ENCODE measurements around the gene SHISAL2A.

DNA sequence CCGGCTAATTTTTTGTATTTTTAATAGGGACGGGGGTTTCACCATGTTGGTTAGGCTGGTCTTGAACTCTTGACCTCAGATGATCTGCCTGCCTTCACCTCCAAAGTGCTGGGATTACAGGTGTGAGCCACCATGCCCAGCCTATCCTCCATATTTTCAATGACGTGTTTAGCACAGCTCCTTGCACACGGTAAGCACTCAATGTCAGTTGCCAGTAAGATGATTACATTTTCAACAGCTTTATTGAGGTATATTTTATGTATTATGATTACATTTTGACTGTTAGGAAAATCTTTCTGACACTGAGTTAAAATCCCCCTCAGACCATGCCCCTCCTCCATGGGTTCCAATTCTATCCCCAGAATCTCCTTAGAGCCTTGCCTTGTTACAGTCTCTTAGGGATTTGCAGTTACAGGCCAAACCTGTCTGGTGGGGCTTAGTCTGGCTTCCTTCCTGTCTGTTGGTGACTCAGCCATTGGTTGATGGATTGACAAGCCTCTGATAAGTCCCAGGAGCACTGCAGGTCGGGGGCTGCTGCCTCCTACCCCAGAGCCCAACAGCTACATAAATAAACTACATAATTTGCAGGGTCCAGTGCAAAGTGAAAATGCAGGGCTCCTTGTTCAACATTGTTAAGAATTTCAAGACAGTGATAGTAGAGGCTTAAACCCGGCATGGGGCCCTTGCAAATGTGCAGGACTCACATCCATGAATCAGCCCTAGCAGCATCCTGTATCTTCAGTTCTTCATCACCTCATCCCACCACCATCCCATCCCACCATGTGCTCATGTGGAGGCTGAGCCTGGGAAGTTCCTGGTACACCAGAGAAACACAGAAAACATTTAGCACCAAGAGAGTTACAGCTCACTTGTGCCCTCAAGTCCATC, 41.8 kb downstream of the SHISAL2A start:
- TF ChIP-seq FOXM1 (IDR thresholded peaks at IDR 0.05; ENCODE audit: low read depth, low read length) (no peak), ZNF274 (IDR thresholded peaks at IDR 0.05; ENCODE audit: insufficient read depth, insufficient read length) (no peak), SIN3A (IDR thresholded peaks at IDR 0.05; ENCODE audit: low read depth, low read length) (no peak)
- TF ChIP-seq, protein P1, sequence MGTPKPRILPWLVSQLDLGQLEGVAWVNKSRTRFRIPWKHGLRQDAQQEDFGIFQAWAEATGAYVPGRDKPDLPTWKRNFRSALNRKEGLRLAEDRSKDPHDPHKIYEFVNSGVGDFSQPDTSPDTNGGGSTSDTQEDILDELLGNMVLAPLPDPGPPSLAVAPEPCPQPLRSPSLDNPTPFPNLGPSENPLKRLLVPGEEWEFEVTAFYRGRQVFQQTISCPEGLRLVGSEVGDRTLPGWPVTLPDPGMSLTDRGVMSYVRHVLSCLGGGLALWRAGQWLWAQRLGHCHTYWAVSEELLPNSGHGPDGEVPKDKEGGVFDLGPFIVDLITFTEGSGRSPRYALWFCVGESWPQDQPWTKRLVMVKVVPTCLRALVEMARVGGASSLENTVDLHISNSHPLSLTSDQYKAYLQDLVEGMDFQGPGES (IDR thresholded peaks at IDR 0.05) = no peak
